HCT116 (cell line): ENCODE measurements around the gene MALRD1. TPM values are rescaled to one million over a fixed set of nuclear protein-coding genes. Genes with fewer than 3 reads are reported as not detected.

Experiments
- ATAC-seq: fragments of 200-7000 bp; cut with Tn5 transposase; 2 replicates; pipeline ENCODE4 v1.9.1; 2020; ENCODE audit warnings: mild to moderate bottlenecking, moderate library complexity
- BruUV-seq: library from RNA; stranded (reverse); fragments of 400-500 nt; replicated peaks from 2 replicates; lab custom pipeline; 2021; lab: Mats Ljungman, UMichigan
- CTCF ChIA-PET: fragments of 300-600 bp; sonication (Branson Sonifier 250); formaldehyde crosslinking; loops from one replicate; lab custom pipeline; 2021; ENCODE audit warnings: antibody characterized with exemption; lab: Charles Lee
- POLR2A ChIA-PET: fragments of 300-600, 350-600 bp; sonication (Branson Sonifier 250); formaldehyde crosslinking; loops from one replicate; lab custom pipeline; 2021; ENCODE audit warnings: antibody characterized with exemption; lab: Charles Lee
- RAD21 ChIA-PET, 2 experiments: fragments of 300-600 bp; sonication (Branson Sonifier 250); formaldehyde crosslinking; loops; one replicate each; lab custom pipeline; 2023; ENCODE audit warnings: low total read pairs in 2 of 2; ENCODE audit not compliant: uncharacterized antibody in 2 of 2, unreplicated experiment in 2 of 2, low non-redundant PET in 1 of 2; lab: Charles Lee
- DNase-seq: peaks from one replicate; pipeline ENCODE4 v3.0.0-alpha.2; 2010; ENCODE audit warnings: low read depth, low spot score
- H2AFZ ChIP-seq: fragments of 200-600 bp; shearing (Covaris generic), sonication (generic); 2 replicates; pipeline ENCODE4 v1.6.1; 2017; ENCODE audit warnings: low read depth, mixed run types, mixed read lengths, antibody characterized with exemption, low read length; ENCODE audit not compliant: poor library complexity, severe bottlenecking
- H3K27ac ChIP-seq: 2 replicates; pipeline ENCODE4 v1.5.1; 2012; ENCODE audit warnings: low read depth, low read length
- H3K27me3 ChIP-seq: fragments of 200-600 bp; sonication (generic); 2 replicates; pipeline ENCODE4 v1.6.1; 2016; ENCODE audit warnings: mixed run types, low read length, mixed read lengths; ENCODE audit not compliant: insufficient read depth
- H3K36me3 ChIP-seq, 2 experiments: fragments of 200-500 bp in 1 of 2; fragments of 200-600 bp in 1 of 2; sonication (Bioruptor generic) in 1 of 2; sonication (generic) in 1 of 2; 2 replicates each; pipeline versions ENCODE4 v1.5.1 to v1.6.1; 2014 to 2016; ENCODE audit warnings: low read length in 2 of 2, inconsistent platforms in 1 of 2, mixed read lengths in 1 of 2, mixed run types in 1 of 2; ENCODE audit not compliant: insufficient read depth in 2 of 2, control insufficient read depth in 1 of 2
- H3K4me1 ChIP-seq, 2 experiments: fragments of 200-600 bp in 1 of 2; sonication (generic) in 1 of 2; 2 replicates each; pipeline versions ENCODE4 v1.5.1 to v1.6.1; 2012 to 2017; ENCODE audit warnings: low read length in 2 of 2, inconsistent platforms in 1 of 2, mild to moderate bottlenecking in 1 of 2, mixed read lengths in 1 of 2, mixed run types in 1 of 2, moderate library complexity in 1 of 2; ENCODE audit not compliant: insufficient read depth in 2 of 2, control insufficient read depth in 1 of 2
- H3K4me2 ChIP-seq: fragments of 200-600 bp; sonication (generic); 2 replicates; pipeline ENCODE4 v1.6.1; 2017; ENCODE audit warnings: mixed run types, low read length, mixed read lengths
- H3K4me3 ChIP-seq, 2 experiments: fragments of 200-600 bp in 1 of 2; sonication (generic) in 1 of 2; replicated peaks in 1 of 2; 2 replicates each; pipeline ENCODE4 v1.5.1; 2011 to 2016; ENCODE audit warnings: low read length in 2 of 2, control low read depth in 1 of 2, low read depth in 1 of 2, mild to moderate bottlenecking in 1 of 2, mixed read lengths in 1 of 2, mixed run types in 1 of 2
- H3K79me2 ChIP-seq: fragments of 200-600 bp; sonication (generic); 2 replicates; pipeline ENCODE4 v1.6.1; 2017; ENCODE audit warnings: mild to moderate bottlenecking, mixed run types, low read length, moderate library complexity, mixed read lengths; ENCODE audit not compliant: insufficient read depth
- H3K9ac ChIP-seq: fragments of 200-600 bp; sonication (generic); 2 replicates; pipeline ENCODE4 v1.6.1; 2016; ENCODE audit warnings: low read length, mixed read lengths
- H3K9me2 ChIP-seq: fragments of 200-600 bp; sonication (generic), shearing (Covaris generic); 2 replicates; pipeline ENCODE4 v1.6.1; 2017; ENCODE audit warnings: mixed run types, mild to moderate bottlenecking, moderate library complexity; ENCODE audit not compliant: insufficient read depth
- H3K9me3 ChIP-seq, 2 experiments: fragments of 200-500 bp in 1 of 2; fragments of 200-600 bp in 1 of 2; sonication (Bioruptor generic) in 1 of 2; sonication (generic) in 1 of 2; 2 replicates each; pipeline ENCODE4 v1.6.1; 2014 to 2017; ENCODE audit warnings: low read length in 2 of 2, mixed read lengths in 2 of 2, inconsistent platforms in 1 of 2, low read depth in 1 of 2, mild to moderate bottlenecking in 1 of 2, mixed run types in 1 of 2, moderate library complexity in 1 of 2; ENCODE audit not compliant: control insufficient read depth in 1 of 2, insufficient read depth in 1 of 2
- H4K20me1 ChIP-seq: fragments of 200-600 bp; sonication (generic), shearing (Covaris generic); 2 replicates; pipeline ENCODE4 v1.6.1; 2017; ENCODE audit warnings: mixed run types, mild to moderate bottlenecking, moderate library complexity; ENCODE audit not compliant: insufficient read depth
- CEBPB ChIP-seq: IDR thresholded peaks from 2 replicates; pipeline ENCODE4 v1.6.1; 2012; ENCODE audit warnings: low read depth
- EGR1 ChIP-seq: IDR thresholded peaks from 2 replicates; pipeline ENCODE4 v1.6.1; 2012; ENCODE audit warnings: low read depth
- FOSL1 ChIP-seq: IDR thresholded peaks from 2 replicates; pipeline ENCODE4 v1.6.1; 2012; ENCODE audit warnings: low read depth
- JUND ChIP-seq: IDR thresholded peaks from 2 replicates; pipeline ENCODE4 v1.6.1; 2012
- POLR2A ChIP-seq: IDR thresholded peaks from 2 replicates; pipeline ENCODE4 v1.7.0; 2011; ENCODE audit warnings: borderline replicate concordance; ENCODE audit not compliant: insufficient read depth, insufficient read length; ENCODE audit errors: extremely low read depth
- RAD21 ChIP-seq: IDR thresholded peaks from 2 replicates; pipeline ENCODE4 v1.6.1; 2012; ENCODE audit warnings: low read depth, mild to moderate bottlenecking
- REST ChIP-seq: IDR thresholded peaks from 2 replicates; pipeline ENCODE4 v1.6.1; 2012; ENCODE audit warnings: low read depth
- SIN3A ChIP-seq: IDR thresholded peaks from 2 replicates; pipeline ENCODE4 v1.6.1; 2012; ENCODE audit warnings: low read depth
- SRF ChIP-seq: IDR thresholded peaks from 2 replicates; pipeline ENCODE4 v1.6.1; 2012; ENCODE audit warnings: low read depth
- TCF7L2 ChIP-seq: IDR thresholded peaks from 2 replicates; pipeline ENCODE4 v1.7.0; 2011; ENCODE audit warnings: borderline replicate concordance, inconsistent platforms; ENCODE audit not compliant: insufficient read depth, insufficient read length; ENCODE audit errors: extremely low read depth
- YY1 ChIP-seq: IDR thresholded peaks from 2 replicates; pipeline ENCODE4 v1.6.1; 2011; ENCODE audit warnings: low read length, low read depth, moderate library complexity, mild to moderate bottlenecking; ENCODE audit not compliant: insufficient replicate concordance; ENCODE audit errors: extremely low read depth
- ZNF274 ChIP-seq: fragments of 200-500 bp; sonication (Bioruptor generic); IDR thresholded peaks from 2 replicates; pipeline ENCODE4 v1.6.1; 2014; ENCODE audit warnings: mild to moderate bottlenecking, low read depth, low read length, inconsistent platforms
- intact Hi-C: fragments of 100-400 bp; cut with micrococcal nuclease; formaldehyde crosslinking; loops from 2 replicates; pipeline ENCODE4 v1.10.0; 2022
- total RNA-seq: library from RNA; stranded (reverse); gene quantifications from one replicate; pipeline ENCODE4 v1.2.1, GENCODE V29; 2021; ENCODE audit not compliant: unreplicated experiment

MALRD1 gene
- total RNA-seq, 1 experiment from 2014 or later = not detected

GRCh38 chr10:19488592-19489280, 440.1 kb downstream of the MALRD1 start:
- POLR2A ChIA-PET = no interaction called here
- no peak overlapping the region for H3K4me3 ChIP-seq
- H3K4me1 ChIP-seq = no peaks in the 10 kb centered on the region
- H3K9ac ChIP-seq = no peak overlapping the region
- intact Hi-C loops = no loop called here
- no peak for TF ChIP-seq FOSL1
- no peak for TF ChIP-seq POLR2A
- TF ChIP-seq EGR1 = no peak
- TF ChIP-seq RAD21 = no peak
- TF ChIP-seq ZNF274 = no peak
- no peak for TF ChIP-seq SRF
- no peak for TF ChIP-seq CEBPB
- no peak for TF ChIP-seq TCF7L2
- no peak for ATAC-seq
- no TSS peak for BruUV-seq
- RAD21 ChIA-PET = no interaction called here
- H4K20me1 ChIP-seq = no peaks in the 10 kb centered on the region
- no peak overlapping the region for H3K27ac ChIP-seq
- H3K36me3 ChIP-seq = no peaks in the 10 kb centered on the region
- no peaks in the 10 kb centered on the region for H3K27me3 ChIP-seq
- DNase-seq = no peak
- H3K79me2 ChIP-seq = no peaks in the 10 kb centered on the region
- H3K9me3 ChIP-seq = peaks cover 0 to 22% of the 10 kb centered on the region in 2 experiments; a peak in 3 of 4 replicates
- H3K4me2 ChIP-seq = no peak overlapping the region
- no peak overlapping the region for H2AFZ ChIP-seq
- H3K9me2 ChIP-seq = no peaks in the 10 kb centered on the region
- CTCF ChIA-PET = no interaction called here

GRCh38 chr10:19491166-19491565, 442.6 kb downstream of the MALRD1 start:
- Histone ChIP-seq H3K9ac (no peak overlapping the region), H3K4me2 (no peak overlapping the region), H3K79me2 (no peaks in the 10 kb centered on the region), H3K9me3 (peaks cover 0 to 21% of the 10 kb centered on the region in 2 experiments; a peak in 3 of 4 replicates), H2AFZ (no peak overlapping the region), H3K36me3 (no peaks in the 10 kb centered on the region), H3K4me3 (no peak overlapping the region), H3K27ac (no peak overlapping the region), H4K20me1 (no peaks in the 10 kb centered on the region), H3K4me1 (no peaks in the 10 kb centered on the region), H3K27me3 (no peaks in the 10 kb centered on the region), H3K9me2 (no peaks in the 10 kb centered on the region)
- intact Hi-C loops = no loop called here
- no TSS peak for BruUV-seq
- ChIA-PET CTCF (no interaction called here), POLR2A (no interaction called here), RAD21 (no interaction called here)
- no peak for DNase-seq
- no peak for TF ChIP-seq SRF
- no peak for TF ChIP-seq SIN3A
- TF ChIP-seq JUND = no peak
- no peak for TF ChIP-seq REST
- TF ChIP-seq YY1 = no peak
- TF ChIP-seq POLR2A = no peak
- no peak for TF ChIP-seq ZNF274
- no peak for ATAC-seq
